Cardiac fibroblast (primary cell): ENCODE results near the gene C22orf23.

ENCODE experiments used
- DNase-seq, 2 donors: peaks; one replicate each; pipeline versions ENCODE4 v3.0.0 to v3.0.0-alpha.2; 2010; ENCODE audit warnings: low read depth in 2 of 2
- H3K4me3 ChIP-seq, 2 donors: replicated peaks in 1 of 2; 1 replicate in 1 of 2; 2 replicates in 1 of 2; pipeline ENCODE4 v1.5.1; 2011; ENCODE audit warnings: low read depth in 2 of 2, low read length in 2 of 2, mild to moderate bottlenecking in 2 of 2, moderate library complexity in 1 of 2
- TF ChIP-seq, protein P1 (sequence below): IDR thresholded peaks from one replicate; pipeline ENCODE4 v1.5.1; 2011; ENCODE audit warnings: low read depth, mild to moderate bottlenecking, low read length, inconsistent platforms

The C22orf23 gene

DNA sequence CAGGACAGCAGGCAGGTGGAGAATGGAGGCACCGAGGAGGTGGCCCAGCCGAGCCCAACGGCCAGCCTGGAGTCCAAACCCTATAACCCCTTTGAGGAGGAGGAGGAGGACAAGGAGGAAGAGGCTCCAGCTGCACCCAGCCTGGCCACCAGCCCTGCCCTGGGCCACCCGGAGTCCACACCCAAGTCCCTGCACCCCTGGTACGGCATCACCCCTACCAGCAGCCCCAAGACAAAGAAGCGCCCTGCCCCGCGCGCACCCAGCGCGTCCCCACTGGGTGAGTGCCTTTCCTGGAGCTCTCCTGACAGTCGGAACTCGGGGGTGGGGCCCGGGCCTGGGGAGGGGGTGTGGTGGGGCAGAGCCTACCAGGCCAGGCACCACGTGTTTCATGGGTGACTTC lies 27.6 kb downstream of the C22orf23 start:
- H3K4me3 ChIP-seq: no peak overlapping the region
- no peak for DNase-seq
- TF ChIP-seq, protein P1, sequence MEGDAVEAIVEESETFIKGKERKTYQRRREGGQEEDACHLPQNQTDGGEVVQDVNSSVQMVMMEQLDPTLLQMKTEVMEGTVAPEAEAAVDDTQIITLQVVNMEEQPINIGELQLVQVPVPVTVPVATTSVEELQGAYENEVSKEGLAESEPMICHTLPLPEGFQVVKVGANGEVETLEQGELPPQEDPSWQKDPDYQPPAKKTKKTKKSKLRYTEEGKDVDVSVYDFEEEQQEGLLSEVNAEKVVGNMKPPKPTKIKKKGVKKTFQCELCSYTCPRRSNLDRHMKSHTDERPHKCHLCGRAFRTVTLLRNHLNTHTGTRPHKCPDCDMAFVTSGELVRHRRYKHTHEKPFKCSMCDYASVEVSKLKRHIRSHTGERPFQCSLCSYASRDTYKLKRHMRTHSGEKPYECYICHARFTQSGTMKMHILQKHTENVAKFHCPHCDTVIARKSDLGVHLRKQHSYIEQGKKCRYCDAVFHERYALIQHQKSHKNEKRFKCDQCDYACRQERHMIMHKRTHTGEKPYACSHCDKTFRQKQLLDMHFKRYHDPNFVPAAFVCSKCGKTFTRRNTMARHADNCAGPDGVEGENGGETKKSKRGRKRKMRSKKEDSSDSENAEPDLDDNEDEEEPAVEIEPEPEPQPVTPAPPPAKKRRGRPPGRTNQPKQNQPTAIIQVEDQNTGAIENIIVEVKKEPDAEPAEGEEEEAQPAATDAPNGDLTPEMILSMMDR: no peak

DNA sequence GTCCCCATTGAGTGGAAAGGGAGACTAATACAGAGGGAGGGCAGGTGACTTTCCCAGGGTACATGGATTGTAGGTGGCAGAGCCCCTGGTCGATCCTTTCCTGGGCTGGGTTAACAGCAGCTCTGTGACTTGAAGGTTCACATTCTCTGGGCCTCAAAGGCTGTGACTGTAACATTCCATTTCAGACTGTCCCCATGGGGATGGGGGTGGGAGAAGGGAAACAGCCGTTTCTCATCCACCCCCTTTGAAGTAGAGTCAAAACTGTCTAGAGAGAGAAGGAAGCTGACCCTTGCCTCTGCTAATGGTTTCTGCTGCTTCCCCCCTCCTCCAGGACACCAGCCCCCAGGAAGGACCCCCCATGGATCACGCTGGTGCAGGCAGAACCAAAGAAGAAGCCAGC lies 28.1 kb downstream of the C22orf23 start:
- no peak for DNase-seq
- TF ChIP-seq, protein P1: no peak
- no peak overlapping the region for H3K4me3 ChIP-seq

DNA sequence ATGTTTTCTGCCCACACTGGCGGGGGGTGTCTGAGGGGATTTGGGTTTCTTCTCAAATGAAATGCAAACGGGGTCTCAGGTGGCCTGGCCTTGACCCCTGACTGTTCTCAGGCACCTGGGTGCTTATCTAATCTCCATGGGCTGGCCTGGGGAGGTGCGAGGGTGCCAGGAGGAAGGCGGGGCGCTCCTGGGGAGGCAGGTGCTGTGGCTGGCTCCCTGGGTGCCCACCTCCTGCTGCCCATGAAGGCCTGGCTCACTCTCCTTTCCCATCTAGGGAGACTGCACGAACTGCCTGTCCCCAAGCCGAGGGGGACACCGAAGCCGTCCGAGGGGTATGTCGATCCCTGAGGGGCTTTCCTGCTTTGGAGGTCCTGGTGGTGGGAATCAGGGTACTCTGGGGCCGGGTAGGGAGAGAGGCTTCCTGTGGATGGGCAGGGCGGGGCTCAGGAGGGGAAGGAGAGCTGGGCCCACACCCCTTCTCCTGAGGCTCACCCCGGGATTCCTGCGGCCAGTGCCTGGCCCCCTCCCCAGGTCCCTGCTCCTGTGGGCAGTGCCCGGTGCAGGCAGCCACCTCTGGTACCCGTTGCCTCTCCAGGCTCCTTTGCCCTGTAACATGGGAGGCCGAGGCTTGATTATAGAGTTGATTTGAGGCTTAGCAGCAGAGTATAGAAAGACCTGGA lies 28.9 kb downstream of the C22orf23 start:
- TF ChIP-seq, protein P1: no peak
- H3K4me3 ChIP-seq: no peak overlapping the region
- no peak for DNase-seq

DNA sequence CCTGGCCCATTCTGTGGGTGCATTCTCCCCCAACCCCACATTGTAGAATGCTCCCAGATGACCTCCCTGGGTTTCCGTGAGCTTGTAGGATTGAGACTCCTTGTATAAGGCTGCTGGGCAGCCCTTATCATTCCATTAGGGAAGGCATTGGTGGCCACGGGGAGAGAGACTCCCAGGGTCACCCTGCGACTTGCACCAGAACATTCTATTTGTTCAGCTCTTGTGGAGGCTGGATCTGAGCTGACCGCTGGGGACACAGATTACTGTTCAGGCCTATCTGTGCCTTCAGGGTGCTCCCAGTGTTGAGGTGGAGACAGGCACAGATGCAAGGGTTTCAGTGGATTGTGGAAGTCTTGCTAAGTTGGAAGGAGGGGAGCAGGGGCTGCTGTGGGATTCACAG lies 29.5 kb downstream of the C22orf23 start:
- no peak overlapping the region for H3K4me3 ChIP-seq
- DNase-seq: no peak
- TF ChIP-seq, protein P1: no peak

DNA sequence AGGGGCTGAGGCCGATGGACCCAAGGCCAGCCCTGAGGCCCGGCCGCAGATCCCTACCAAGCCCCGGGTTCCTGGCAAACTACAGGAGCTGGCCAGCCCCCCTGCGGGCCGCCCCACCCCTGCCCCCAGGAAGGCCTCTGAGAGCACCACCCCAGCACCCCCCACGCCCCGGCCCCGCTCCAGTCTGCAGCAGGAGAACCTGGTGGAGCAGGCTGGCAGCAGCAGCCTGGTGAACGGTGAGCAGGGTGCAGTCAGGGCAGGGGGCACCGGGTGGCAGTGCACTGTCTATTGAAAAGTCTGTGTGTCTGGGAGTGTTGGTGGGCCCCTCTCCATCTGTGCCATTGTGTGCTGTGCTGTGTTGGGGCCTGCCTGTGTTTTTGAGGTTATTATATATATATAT lies 31.2 kb downstream of the C22orf23 start:
- no peak for DNase-seq
- TF ChIP-seq, protein P1: no peak
- H3K4me3 ChIP-seq: no peak overlapping the region

DNA sequence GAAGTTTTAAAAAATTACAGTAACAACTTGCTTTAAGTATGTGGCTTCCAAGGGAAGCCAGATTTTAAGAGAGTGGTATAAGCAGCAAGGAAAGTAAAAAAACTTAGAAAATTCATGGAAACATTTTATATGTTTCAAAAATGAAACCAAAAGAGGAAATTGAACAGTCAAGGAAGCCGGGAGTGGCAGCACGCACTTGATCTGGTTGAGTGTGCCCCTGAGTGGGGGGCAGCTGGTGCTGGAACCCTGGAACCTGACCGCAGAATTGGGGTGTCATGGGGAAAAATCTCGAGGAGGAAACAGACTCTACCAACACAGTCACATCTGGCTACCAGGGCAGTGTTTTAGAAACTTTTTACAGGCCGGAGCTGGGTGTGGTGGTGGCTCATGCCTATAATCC lies 33.3 kb downstream of the C22orf23 start:
- TF ChIP-seq, protein P1: no peak
- no peak overlapping the region for H3K4me3 ChIP-seq
- no peak for DNase-seq

DNA sequence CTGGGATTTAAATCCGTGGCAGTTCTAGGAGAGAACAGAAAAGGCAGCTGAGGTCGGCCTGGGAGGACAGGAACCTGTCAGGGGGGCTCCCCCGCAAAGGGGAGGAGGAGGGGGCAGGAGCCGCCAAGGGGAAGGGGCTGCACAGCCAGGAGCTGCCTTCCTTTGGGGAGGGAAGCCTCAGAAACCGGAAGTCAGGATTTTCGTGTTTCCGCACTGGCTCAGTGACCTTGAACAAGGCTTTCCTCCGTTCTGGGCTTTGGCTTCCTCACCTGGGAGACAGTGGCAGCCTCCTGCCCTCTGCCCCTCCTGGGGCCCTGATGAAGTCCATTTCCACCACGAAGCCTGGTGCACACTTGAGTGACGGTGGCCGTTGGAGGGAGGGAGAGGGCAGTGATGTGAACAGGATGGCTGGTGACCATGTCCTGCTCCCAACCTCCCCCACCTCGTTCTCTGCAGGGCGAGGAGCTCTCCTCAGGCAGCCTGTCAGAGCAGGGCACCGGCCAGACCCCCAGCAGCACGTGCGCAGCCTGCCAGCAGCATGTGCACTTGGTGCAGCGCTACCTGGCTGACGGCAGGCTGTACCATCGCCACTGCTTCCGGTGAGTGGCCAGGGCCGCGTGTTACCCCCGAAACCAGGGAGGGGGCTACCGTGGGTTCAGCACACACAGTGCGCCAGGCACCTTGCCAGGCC lies 34.7 kb downstream of the C22orf23 start:
- DNase-seq: no peak
- TF ChIP-seq, protein P1: no peak
- no peak overlapping the region for H3K4me3 ChIP-seq
